HL-60 (cell line): Measurements from ENCODE around the gene FCGBP.
"Not testable (repeated sequence)": the region's sequence is repeated elsewhere in the genome, so short reads cannot be mapped to it uniquely, and the experiment has no call there.

Experiments
- GABPA ChIP-seq: IDR thresholded peaks from 2 replicates; pipeline ENCODE4 v1.6.1; 2012; ENCODE audit warnings: low read depth
- POLR2AphosphoS5 ChIP-seq: IDR thresholded peaks from 2 replicates; pipeline ENCODE4 v1.6.1; 2012; ENCODE audit warnings: low read depth
- TF ChIP-seq, protein P1 (sequence below): IDR thresholded peaks from one replicate; pipeline ENCODE4 v1.5.1; 2011; ENCODE audit warnings: low read length, control low read depth, inconsistent platforms; ENCODE audit not compliant: insufficient read depth
- TF ChIP-seq, protein P2 (sequence below): IDR thresholded peaks from 2 replicates; pipeline ENCODE4 v1.6.1; 2012; ENCODE audit warnings: low read depth; ENCODE audit not compliant: insufficient replicate concordance

DNA sequence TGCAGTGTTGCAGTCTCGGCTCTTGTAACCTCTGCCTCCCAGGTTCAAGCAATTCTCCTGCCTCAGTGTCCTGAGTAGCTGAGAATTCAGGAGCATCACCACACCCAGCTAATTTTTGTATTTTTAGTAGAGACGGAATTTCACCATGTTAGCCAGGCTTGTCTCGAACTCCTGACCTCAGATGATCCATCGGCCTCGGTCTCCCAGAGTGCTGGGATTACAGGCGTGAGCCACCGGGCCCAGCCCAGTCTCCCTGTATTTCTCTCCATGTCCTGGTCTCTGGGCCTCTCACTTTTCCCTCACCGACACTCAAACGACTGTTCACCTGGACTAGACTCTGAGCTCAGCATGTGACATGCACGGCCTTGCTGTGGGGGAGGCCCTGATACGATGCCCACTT is 39.3 kb downstream of the FCGBP start:
- TF ChIP-seq POLR2AphosphoS5, GABPA: not testable (repeated sequence)
- TF ChIP-seq, protein P1, sequence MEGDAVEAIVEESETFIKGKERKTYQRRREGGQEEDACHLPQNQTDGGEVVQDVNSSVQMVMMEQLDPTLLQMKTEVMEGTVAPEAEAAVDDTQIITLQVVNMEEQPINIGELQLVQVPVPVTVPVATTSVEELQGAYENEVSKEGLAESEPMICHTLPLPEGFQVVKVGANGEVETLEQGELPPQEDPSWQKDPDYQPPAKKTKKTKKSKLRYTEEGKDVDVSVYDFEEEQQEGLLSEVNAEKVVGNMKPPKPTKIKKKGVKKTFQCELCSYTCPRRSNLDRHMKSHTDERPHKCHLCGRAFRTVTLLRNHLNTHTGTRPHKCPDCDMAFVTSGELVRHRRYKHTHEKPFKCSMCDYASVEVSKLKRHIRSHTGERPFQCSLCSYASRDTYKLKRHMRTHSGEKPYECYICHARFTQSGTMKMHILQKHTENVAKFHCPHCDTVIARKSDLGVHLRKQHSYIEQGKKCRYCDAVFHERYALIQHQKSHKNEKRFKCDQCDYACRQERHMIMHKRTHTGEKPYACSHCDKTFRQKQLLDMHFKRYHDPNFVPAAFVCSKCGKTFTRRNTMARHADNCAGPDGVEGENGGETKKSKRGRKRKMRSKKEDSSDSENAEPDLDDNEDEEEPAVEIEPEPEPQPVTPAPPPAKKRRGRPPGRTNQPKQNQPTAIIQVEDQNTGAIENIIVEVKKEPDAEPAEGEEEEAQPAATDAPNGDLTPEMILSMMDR, result not testable (repeated sequence)
- TF ChIP-seq, protein P2, sequence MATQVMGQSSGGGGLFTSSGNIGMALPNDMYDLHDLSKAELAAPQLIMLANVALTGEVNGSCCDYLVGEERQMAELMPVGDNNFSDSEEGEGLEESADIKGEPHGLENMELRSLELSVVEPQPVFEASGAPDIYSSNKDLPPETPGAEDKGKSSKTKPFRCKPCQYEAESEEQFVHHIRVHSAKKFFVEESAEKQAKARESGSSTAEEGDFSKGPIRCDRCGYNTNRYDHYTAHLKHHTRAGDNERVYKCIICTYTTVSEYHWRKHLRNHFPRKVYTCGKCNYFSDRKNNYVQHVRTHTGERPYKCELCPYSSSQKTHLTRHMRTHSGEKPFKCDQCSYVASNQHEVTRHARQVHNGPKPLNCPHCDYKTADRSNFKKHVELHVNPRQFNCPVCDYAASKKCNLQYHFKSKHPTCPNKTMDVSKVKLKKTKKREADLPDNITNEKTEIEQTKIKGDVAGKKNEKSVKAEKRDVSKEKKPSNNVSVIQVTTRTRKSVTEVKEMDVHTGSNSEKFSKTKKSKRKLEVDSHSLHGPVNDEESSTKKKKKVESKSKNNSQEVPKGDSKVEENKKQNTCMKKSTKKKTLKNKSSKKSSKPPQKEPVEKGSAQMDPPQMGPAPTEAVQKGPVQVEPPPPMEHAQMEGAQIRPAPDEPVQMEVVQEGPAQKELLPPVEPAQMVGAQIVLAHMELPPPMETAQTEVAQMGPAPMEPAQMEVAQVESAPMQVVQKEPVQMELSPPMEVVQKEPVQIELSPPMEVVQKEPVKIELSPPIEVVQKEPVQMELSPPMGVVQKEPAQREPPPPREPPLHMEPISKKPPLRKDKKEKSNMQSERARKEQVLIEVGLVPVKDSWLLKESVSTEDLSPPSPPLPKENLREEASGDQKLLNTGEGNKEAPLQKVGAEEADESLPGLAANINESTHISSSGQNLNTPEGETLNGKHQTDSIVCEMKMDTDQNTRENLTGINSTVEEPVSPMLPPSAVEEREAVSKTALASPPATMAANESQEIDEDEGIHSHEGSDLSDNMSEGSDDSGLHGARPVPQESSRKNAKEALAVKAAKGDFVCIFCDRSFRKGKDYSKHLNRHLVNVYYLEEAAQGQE, result not testable (repeated sequence)
